Measurements from ENCODE around the gene FBXO46. TPM values are rescaled to one million over a fixed set of nuclear protein-coding genes. Genes with fewer than 3 reads are reported as not detected.
"Not testable (repeated sequence)": the region's sequence is repeated elsewhere in the genome, so short reads cannot be mapped to it uniquely, and the experiment has no call there.

Gene FBXO46
- total RNA-seq, 1 donor from 2014 or later, result 23.8 TPM

DNA sequence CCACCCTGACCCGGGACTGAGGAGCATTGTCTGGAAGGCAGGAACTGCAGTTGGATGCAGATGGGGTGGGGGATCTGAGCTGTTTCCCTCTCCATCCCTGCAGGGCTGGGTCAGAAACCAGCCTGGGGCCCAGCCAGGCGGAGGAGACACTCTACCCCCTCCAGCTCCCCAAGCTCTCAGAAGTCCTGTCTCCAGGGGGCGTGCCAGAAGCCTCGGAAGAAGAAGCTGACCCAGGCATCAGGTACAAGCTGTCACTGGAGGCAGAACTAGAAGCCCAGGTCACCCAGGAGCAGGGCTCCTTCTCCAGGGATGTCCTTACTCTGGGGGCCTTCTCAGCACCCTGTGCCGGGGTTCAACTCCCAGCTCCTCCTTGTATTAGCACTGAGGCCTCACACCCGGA lies 22.9 kb upstream of the FBXO46 start:
- Histone ChIP-seq H3K36me3 (no peaks in the 10 kb centered on the region), H3K27me3 (no peaks in the 10 kb centered on the region), H3K9me3 (no peaks in the 10 kb centered on the region), H3K4me3 (no peak overlapping the region), H3K4me1 (no peaks in the 10 kb centered on the region), H3K27ac (no peak overlapping the region)
- no peak for TF ChIP-seq POLR2A (IDR thresholded peaks at IDR 0.05)
- no peak for TF ChIP-seq POLR2AphosphoS5 (IDR thresholded peaks at IDR 0.05; ENCODE audit: insufficient read depth in 1 of 2, low read depth in 1 of 2)
- TF ChIP-seq CTCF (IDR thresholded peaks at IDR 0.05), result no peak
- no peak for DNase-seq (ENCODE audit: extremely low spot score in 2 of 2)
- intact Hi-C loops (cut with DNase I), result no loop called here

DNA sequence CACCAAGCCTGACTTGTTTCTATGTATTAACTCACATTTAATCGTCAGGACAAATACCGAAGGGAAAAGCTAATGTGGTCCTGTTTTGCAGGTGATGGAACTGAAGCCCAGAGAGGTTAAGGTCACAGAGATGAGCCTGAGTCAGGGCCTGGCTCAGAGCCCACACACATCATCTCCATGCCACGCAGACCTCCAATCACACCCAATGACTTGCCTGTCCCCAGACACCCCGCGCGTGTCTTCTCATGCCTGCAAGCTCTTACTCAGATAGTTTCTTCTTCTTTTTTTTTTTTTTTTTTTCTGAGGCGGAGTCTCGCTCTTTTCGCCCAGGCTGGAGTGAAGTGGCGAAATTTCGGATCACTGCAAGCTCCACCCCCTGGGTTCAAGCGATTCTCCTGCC lies 21.9 kb upstream of the FBXO46 start:
- Histone ChIP-seq H3K27me3 (no peaks in the 10 kb centered on the region), H3K36me3 (no peaks in the 10 kb centered on the region), H3K4me1 (no peaks in the 10 kb centered on the region), H3K9me3 (no peaks in the 10 kb centered on the region), H3K4me3 (no peak overlapping the region), H3K27ac (no peak overlapping the region)
- TF ChIP-seq POLR2AphosphoS5 (IDR thresholded peaks at IDR 0.05; ENCODE audit: insufficient read depth in 1 of 2, low read depth in 1 of 2), result no peak
- no peak for TF ChIP-seq POLR2A (IDR thresholded peaks at IDR 0.05)
- TF ChIP-seq CTCF (IDR thresholded peaks at IDR 0.05), result no peak
- no peak for DNase-seq (ENCODE audit: extremely low spot score in 2 of 2)
- intact Hi-C loops (cut with DNase I), result no loop called here

- intact Hi-C loops (cut with DNase I); H3K36me3 ChIP-seq; H3K4me3 ChIP-seq; DNase-seq (ENCODE audit: extremely low spot score in 2 of 2); H3K9me3 ChIP-seq; H3K27me3 ChIP-seq; H3K27ac ChIP-seq; H3K4me1 ChIP-seq: not testable (repeated sequence)
These were observed 20.8 kb upstream of the FBXO46 start for GRCh38 chr19:45751483-45751882.

DNA sequence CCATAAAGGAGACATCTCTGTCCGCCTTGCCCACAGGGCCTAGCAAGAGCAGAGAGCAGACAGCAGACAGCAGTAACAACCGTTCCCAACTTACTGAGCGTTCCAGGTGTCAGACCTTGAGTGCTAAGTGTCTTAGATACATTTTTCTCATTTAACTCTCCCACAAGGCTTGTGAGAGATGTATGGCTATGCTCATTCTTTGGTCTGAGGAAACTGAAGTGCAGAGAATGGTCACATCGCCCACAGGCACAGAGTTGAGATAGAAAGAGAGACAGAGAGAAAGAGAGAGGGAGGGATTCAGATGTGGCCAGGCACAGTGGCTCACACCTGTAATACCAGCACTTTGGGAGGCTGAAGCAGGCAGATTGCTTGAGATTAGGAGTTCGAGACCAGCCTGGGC lies 16.8 kb upstream of the FBXO46 start:
- no peaks in the 10 kb centered on the region for H3K27me3 ChIP-seq
- no peaks in the 10 kb centered on the region for H3K36me3 ChIP-seq
- TF ChIP-seq POLR2A (IDR thresholded peaks at IDR 0.05) (no peak), CTCF (IDR thresholded peaks at IDR 0.05) (no peak), POLR2AphosphoS5 (IDR thresholded peaks at IDR 0.05; ENCODE audit: insufficient read depth in 1 of 2, low read depth in 1 of 2) (no peak)
- H3K27ac ChIP-seq, result no peak overlapping the region
- H3K4me1 ChIP-seq, result no peaks in the 10 kb centered on the region
- no peak overlapping the region for H3K4me3 ChIP-seq
- H3K9me3 ChIP-seq, result no peaks in the 10 kb centered on the region
- intact Hi-C loops (cut with DNase I), result no loop called here
- no peak for DNase-seq (ENCODE audit: extremely low spot score in 2 of 2)

DNA sequence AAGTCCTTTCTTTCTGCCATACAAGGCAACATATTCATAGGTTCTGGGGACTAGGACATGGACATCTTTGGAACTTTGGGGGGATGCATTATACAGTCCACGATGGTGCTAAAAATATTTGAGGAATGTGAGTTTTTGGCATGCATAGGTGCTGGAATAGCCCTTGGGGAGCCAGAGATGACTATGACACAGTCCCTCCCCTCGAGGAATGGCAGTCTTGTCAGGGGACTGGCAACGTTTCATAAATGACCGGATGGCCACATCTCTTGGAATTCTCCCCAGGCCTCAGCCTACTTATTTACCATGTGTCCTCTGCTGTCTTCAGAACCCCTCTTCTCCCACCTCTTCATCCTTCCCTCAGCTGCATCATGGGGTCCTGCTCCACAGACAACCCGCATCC lies 16.2 kb upstream of the FBXO46 start:
- no peak overlapping the region for H3K4me3 ChIP-seq
- intact Hi-C loops (cut with DNase I), result no loop called here

More for the DNA sequence above, 16.2 kb upstream of the FBXO46 start:
- Histone ChIP-seq H3K4me1 (no peaks in the 10 kb centered on the region), H3K36me3 (no peaks in the 10 kb centered on the region), H3K9me3 (no peaks in the 10 kb centered on the region), H3K27ac (no peak overlapping the region), H3K27me3 (no peaks in the 10 kb centered on the region)
- DNase-seq (ENCODE audit: extremely low spot score in 2 of 2), result no peak
- no peak for TF ChIP-seq POLR2AphosphoS5 (IDR thresholded peaks at IDR 0.05; ENCODE audit: insufficient read depth in 1 of 2, low read depth in 1 of 2)
- no peak for TF ChIP-seq CTCF (IDR thresholded peaks at IDR 0.05)
- no peak for TF ChIP-seq POLR2A (IDR thresholded peaks at IDR 0.05)
